ENCODE measurements around the gene DNAAF8.
"Not testable (repeated sequence)": the region's sequence is repeated elsewhere in the genome, so short reads cannot be mapped to it uniquely, and the experiment has no call there.

Gene DNAAF8

DNA sequence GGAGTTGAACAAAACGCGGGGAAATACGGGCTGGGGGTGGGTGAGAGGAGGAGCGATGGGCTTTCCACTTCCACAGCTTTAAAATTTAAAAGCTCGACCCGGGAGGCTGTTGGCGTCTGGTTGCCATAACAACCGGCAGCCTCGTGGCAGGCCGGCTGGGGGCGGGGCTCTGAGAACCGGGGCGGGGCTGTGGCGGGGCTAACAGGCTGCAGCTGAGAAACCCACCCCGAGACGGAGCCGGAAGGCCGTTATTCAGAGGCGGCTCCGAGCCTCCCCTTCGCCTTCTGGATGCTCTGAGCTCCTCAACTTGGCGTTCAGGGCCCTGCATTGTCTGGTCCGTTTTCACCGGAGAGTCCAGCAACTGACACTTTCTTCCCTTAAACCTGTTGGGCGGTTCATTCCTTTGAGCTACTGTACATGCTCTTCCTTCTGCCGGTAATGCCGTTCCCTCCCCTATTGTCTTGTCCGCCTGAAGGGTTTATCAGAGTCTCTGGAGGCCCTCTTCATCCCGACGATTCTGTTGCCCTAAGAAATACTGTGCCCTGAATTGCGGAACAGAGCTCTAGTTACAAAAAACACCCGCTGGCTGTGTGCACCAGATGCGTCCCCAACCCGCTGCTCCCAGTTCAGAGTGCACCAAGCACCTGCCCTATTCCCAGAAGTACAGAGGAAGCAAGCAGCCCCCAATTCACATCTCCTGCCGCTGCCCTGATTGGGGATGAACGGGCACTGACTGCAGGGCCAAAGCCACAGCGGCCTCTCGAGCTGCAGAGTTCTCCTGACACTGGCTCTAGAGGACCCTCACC, 596 bp downstream of the DNAAF8 start:
- Histone ChIP-seq H3K36me3 (ENCODE audit: control insufficient read depth, low read depth, low read length) (peaks cover 7% of the 10 kb centered on the region), H3K9ac (ENCODE audit: low read length) (peak overlapping the region; percentile 76), H3K27me3 (ENCODE audit: control insufficient read depth, insufficient read depth, low read length) (no peaks in the 10 kb centered on the region), H3K4me3 (ENCODE audit: low read length) (peak overlapping the region; percentile 97), H3K9me3 (ENCODE audit: control insufficient read depth, low read depth, low read length) (no peaks in the 10 kb centered on the region), H3K4me1 (ENCODE audit: control insufficient read depth, low read depth, low read length) (peaks cover 3% of the 10 kb centered on the region), H3K27ac (ENCODE audit: low read length) (no peak overlapping the region)

DNA sequence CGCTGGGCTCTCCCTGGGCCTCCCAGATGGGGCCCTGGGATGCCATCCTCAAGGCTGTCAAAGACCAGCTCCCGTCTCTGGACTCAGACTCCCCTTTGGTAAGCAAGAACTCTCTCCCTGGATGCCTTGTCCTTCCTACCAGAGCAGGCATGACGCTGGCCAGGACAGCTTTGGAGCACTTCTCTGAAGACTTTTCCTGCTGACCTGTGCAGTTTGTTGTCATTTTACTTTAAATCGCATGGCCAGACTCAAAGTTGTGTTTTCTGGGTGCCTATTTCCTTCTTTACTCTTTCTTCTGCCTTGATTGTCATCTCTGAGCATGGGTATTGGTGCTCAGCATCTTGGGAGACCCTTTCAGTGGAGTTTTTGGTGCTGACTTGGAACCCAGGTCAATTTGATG, 2.2 kb downstream of the DNAAF8 start:
- H3K36me3 ChIP-seq (ENCODE audit: control insufficient read depth, low read depth, low read length): no peaks in the 10 kb centered on the region
- peaks cover 3% of the 10 kb centered on the region for H3K4me1 ChIP-seq (ENCODE audit: control insufficient read depth, low read depth, low read length)
- no peaks in the 10 kb centered on the region for H3K27me3 ChIP-seq (ENCODE audit: control insufficient read depth, insufficient read depth, low read length)
- H3K4me3 ChIP-seq (ENCODE audit: low read length): no peak overlapping the region
- H3K27ac ChIP-seq (ENCODE audit: low read length): no peak overlapping the region
- no peak overlapping the region for H3K9ac ChIP-seq (ENCODE audit: low read length)
- no peaks in the 10 kb centered on the region for H3K9me3 ChIP-seq (ENCODE audit: control insufficient read depth, low read depth, low read length)

GRCh38 chr16:4737545-4737944, 3.2 kb downstream of the DNAAF8 start:
- Histone ChIP-seq H3K36me3 (ENCODE audit: control insufficient read depth, low read depth, low read length) (no peaks in the 10 kb centered on the region), H3K9me3 (ENCODE audit: control insufficient read depth, low read depth, low read length) (no peaks in the 10 kb centered on the region), H3K4me1 (ENCODE audit: control insufficient read depth, low read depth, low read length) (peaks cover 3% of the 10 kb centered on the region), H3K27ac (ENCODE audit: low read length) (no peak overlapping the region), H3K9ac (ENCODE audit: low read length) (no peak overlapping the region), H3K27me3 (ENCODE audit: control insufficient read depth, insufficient read depth, low read length) (no peaks in the 10 kb centered on the region), H3K4me3 (ENCODE audit: low read length) (no peak overlapping the region)

DNA sequence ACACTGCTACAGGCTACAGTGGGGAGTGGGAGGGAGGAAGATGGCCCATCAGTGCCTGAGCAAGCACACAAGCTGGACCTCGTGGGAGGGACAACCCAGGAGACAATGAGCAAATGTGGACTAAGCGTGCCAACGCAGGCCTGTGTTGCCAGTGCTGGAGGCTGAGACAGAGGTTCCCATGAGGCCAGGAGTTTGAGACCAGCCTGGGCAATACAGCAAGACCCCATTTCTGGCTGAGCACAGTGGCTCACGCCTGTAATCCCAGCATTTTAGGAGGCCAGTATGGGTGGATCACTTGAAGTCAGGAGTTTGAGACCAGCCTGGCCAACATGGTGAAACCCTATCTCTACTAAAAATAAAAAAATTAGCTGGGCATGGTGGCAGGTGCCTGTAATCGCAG, 4.0 kb downstream of the DNAAF8 start:
- H3K27me3 ChIP-seq (ENCODE audit: control insufficient read depth, insufficient read depth, low read length); H3K9ac ChIP-seq (ENCODE audit: low read length); H3K9me3 ChIP-seq (ENCODE audit: control insufficient read depth, low read depth, low read length); H3K27ac ChIP-seq (ENCODE audit: low read length); H3K4me1 ChIP-seq (ENCODE audit: control insufficient read depth, low read depth, low read length); H3K4me3 ChIP-seq (ENCODE audit: low read length); H3K36me3 ChIP-seq (ENCODE audit: control insufficient read depth, low read depth, low read length): not testable (repeated sequence)

DNA sequence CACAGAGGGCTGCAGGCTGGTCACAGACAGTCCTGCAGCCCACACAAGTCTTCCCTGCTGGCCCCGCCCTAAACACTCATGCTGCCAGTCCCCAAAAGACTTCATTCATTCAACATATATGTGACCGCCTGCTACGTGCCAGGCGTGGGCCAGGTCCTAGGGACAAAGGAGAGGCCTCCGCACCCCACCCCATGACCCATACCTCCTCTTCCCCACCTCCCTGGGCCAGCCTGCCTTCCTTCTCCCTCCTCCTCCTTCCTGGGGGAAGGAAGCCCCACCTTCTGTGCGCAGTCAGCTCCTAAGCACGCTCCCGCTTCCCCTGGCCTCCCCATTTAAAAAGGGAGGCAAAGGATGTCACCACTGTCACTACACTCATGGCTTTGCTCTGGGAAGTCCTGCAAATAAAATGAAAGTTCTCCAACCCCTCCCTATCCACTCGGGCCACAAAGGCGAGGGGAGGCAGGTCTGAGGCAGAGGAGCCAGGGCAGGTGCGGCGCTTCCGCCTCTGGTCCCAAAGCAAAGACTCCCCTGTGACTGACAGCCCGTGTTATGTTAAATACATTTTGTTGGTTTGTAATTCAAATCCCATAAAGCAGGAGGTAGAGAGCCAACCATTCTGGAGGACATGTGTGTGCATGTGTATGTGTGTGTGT, 9.0 kb downstream of the DNAAF8 start:
- H3K9ac ChIP-seq (ENCODE audit: low read length): no peak overlapping the region
- no peak overlapping the region for H3K27ac ChIP-seq (ENCODE audit: low read length)
- H3K27me3 ChIP-seq (ENCODE audit: control insufficient read depth, insufficient read depth, low read length): no peaks in the 10 kb centered on the region
- H3K4me1 ChIP-seq (ENCODE audit: control insufficient read depth, low read depth, low read length): peaks cover 5% of the 10 kb centered on the region
- no peak overlapping the region for H3K4me3 ChIP-seq (ENCODE audit: low read length)
- no peaks in the 10 kb centered on the region for H3K9me3 ChIP-seq (ENCODE audit: control insufficient read depth, low read depth, low read length)
- H3K36me3 ChIP-seq (ENCODE audit: control insufficient read depth, low read depth, low read length): no peaks in the 10 kb centered on the region

DNA sequence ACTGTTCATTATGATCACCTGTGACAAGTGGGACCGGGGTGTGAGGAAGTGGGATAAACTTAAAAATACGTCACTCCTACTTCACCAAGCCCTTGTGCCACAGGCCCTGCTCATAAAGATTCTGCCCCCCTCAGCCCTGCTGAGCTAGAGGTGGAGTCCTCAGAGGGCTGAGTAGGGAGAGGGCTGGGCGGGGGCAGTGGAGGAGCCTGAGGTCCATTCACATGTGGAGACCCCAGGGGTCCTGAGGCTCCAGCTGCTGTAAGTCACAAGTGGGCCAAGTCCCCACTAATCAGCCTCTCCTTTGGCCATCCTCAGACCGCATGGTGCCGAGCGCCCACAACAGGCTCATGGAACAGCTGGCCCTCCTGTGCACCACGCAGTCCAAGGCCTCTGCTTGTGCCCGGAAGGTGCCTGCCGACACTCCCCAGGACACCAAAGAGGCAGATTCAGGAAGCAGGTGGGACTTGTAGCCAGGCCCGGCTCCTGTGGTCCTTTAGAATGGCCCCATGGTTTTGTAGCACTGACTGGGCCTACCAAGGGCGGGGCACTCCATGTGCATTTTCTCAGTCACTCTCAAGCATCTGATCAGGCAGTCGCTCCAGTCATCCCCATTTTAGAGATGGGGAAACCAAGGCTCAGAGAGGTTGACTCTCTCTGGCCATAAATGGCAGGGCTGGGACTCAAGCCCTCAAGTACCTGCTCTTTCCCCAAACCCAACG, 10.4 kb downstream of the DNAAF8 start:
- H3K4me1 ChIP-seq (ENCODE audit: control insufficient read depth, low read depth, low read length): peaks cover 5% of the 10 kb centered on the region
- no peak overlapping the region for H3K4me3 ChIP-seq (ENCODE audit: low read length)
- no peaks in the 10 kb centered on the region for H3K27me3 ChIP-seq (ENCODE audit: control insufficient read depth, insufficient read depth, low read length)
- no peaks in the 10 kb centered on the region for H3K9me3 ChIP-seq (ENCODE audit: control insufficient read depth, low read depth, low read length)
- no peak overlapping the region for H3K9ac ChIP-seq (ENCODE audit: low read length)
- no peak overlapping the region for H3K27ac ChIP-seq (ENCODE audit: low read length)
- no peaks in the 10 kb centered on the region for H3K36me3 ChIP-seq (ENCODE audit: control insufficient read depth, low read depth, low read length)

- H3K27ac ChIP-seq (ENCODE audit: low read length): no peak overlapping the region
- H3K9ac ChIP-seq (ENCODE audit: low read length): no peak overlapping the region
- peaks cover 5% of the 10 kb centered on the region for H3K4me1 ChIP-seq (ENCODE audit: control insufficient read depth, low read depth, low read length)
- H3K36me3 ChIP-seq (ENCODE audit: control insufficient read depth, low read depth, low read length): no peaks in the 10 kb centered on the region
- H3K4me3 ChIP-seq (ENCODE audit: low read length): no peak overlapping the region
- H3K27me3 ChIP-seq (ENCODE audit: control insufficient read depth, insufficient read depth, low read length): no peaks in the 10 kb centered on the region
- H3K9me3 ChIP-seq (ENCODE audit: control insufficient read depth, low read depth, low read length): no peaks in the 10 kb centered on the region
These were observed 10.9 kb downstream of the DNAAF8 start for GRCh38 chr16:4745274-4745569.

DNA sequence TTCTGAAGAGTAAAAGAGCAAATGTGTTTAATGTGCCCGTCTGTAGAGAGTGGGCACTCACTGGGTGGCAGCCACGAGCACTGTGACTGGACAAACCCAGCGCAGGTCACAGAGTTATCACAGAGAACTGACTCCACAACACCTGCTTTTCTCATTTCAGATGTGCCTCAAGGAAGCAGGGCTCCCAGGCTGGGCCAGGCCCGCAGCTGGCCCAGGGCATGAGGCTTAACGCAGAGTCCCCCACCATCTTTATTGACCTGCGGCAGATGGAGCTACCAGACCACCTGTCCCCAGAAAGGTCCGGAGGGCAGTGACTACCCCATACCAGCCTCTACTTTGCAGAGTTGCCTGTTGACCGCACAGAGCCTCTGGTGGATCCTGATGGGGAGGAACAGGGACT, 11.9 kb downstream of the DNAAF8 start:
- Histone ChIP-seq H3K9me3 (ENCODE audit: control insufficient read depth, low read depth, low read length) (no peaks in the 10 kb centered on the region), H3K27ac (ENCODE audit: low read length) (no peak overlapping the region), H3K36me3 (ENCODE audit: control insufficient read depth, low read depth, low read length) (peaks cover 6% of the 10 kb centered on the region), H3K27me3 (ENCODE audit: control insufficient read depth, insufficient read depth, low read length) (no peaks in the 10 kb centered on the region), H3K9ac (ENCODE audit: low read length) (no peak overlapping the region), H3K4me3 (ENCODE audit: low read length) (no peak overlapping the region), H3K4me1 (ENCODE audit: control insufficient read depth, low read depth, low read length) (peaks cover 5% of the 10 kb centered on the region)

DNA sequence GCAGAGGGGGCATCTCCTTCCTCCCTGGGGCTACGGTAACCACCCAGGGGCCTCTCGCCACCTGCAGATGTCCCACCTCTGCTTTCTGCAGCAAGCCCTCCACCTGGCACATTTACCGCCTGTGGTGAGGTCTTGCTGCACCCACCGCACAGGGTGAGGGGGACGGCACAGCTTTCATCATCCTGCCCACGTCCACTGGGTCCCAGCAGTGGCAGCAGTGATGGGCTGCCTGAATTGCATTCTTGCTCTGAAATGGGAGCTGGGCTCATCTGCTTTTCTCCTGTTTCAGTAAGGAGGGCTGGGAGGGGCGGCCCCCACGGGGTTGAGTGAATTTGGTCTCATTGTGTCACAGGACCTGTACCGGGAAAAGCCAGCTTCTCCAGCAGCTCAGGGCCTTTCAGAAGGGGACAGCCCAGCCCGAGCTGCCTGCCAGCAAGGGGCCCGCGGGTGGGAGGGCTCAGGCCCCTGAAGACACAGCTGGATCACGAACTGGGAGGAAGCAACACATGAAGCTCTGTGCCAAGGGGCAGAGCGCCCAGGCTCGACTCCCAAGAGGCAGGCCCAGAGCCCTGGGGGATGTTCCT, 12.7 kb downstream of the DNAAF8 start:
- H3K9ac ChIP-seq (ENCODE audit: low read length): no peak overlapping the region
- no peak overlapping the region for H3K27ac ChIP-seq (ENCODE audit: low read length)
- no peaks in the 10 kb centered on the region for H3K9me3 ChIP-seq (ENCODE audit: control insufficient read depth, low read depth, low read length)
- peaks cover 13% of the 10 kb centered on the region for H3K36me3 ChIP-seq (ENCODE audit: control insufficient read depth, low read depth, low read length)
- H3K4me1 ChIP-seq (ENCODE audit: control insufficient read depth, low read depth, low read length): peaks cover 5% of the 10 kb centered on the region
- H3K27me3 ChIP-seq (ENCODE audit: control insufficient read depth, insufficient read depth, low read length): no peaks in the 10 kb centered on the region
- H3K4me3 ChIP-seq (ENCODE audit: low read length): no peak overlapping the region

DNA sequence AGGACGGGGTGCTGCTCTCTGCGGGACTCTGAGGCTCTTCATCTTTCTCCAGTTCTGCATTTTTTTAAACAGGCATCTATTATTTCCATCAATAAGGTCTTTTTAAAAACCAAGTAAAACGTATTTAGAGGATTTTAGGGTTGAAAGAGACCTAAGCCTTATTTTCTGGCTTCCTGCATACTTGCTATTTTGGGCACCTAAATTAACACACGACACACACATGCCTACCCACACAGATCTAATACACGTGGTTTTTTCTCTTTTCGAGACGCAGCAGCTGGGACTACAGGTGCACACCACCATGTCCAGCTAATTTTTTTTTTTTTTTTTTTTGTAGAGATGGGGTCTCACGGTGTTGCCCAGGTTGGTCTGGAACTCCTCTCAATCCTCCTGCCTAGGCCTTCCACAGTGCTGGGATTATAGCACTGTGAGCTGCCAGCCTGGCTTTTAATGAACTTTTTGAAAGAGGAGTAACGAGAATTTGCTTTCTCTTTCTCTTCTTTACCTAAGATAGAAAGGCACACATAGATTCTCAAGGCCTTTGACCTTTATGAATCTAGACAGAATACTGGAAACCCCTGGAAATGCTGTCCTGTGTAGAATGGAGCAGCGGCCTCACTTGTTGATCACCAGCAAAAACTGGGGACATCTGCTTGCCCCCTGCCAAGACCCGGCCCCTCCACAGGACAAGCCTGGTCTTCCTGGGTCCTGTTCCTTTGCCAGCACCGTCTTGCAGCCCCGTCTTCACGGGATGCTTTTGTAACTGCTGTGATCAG, 13.8 kb downstream of the DNAAF8 start:
- Histone ChIP-seq H3K9ac (ENCODE audit: low read length) (no peak overlapping the region), H3K4me1 (ENCODE audit: control insufficient read depth, low read depth, low read length) (peaks cover 5% of the 10 kb centered on the region), H3K27me3 (ENCODE audit: control insufficient read depth, insufficient read depth, low read length) (no peaks in the 10 kb centered on the region), H3K4me3 (ENCODE audit: low read length) (no peak overlapping the region), H3K27ac (ENCODE audit: low read length) (no peak overlapping the region), H3K9me3 (ENCODE audit: control insufficient read depth, low read depth, low read length) (no peaks in the 10 kb centered on the region), H3K36me3 (ENCODE audit: control insufficient read depth, low read depth, low read length) (peaks cover 21% of the 10 kb centered on the region)

All from iPS-18a (cell line).